Heart left ventricle (tissue), 16 donors: ENCODE data around the gene ADA. TPM values are rescaled to one million over a fixed set of nuclear protein-coding genes. Genes with fewer than 3 reads are reported as not detected.
"Not testable (repeated sequence)": the region's sequence is repeated elsewhere in the genome, so short reads cannot be mapped to it uniquely, and the experiment has no call there.

ENCODE experiments used
- ATAC-seq, 4 donors: fragments of 200-7000 bp; cut with Tn5 transposase; one replicate each; pipeline ENCODE4 v1.9.1; 2020 to 2022; ENCODE audit warnings: moderate library complexity in 4 of 4, mild to moderate bottlenecking in 3 of 4, moderate number of reproducible peaks in 1 of 4
- DNase-seq, 5 donors: peaks; one replicate each; pipeline ENCODE4 v3.0.0-alpha.2; 2020
- H3K27ac ChIP-seq, 12 donors: fragments of 200-600 bp; sonication (generic) in 4 of 12; one replicate each; pipeline versions ENCODE4 v1.5.0 to v1.8.0; 2016 to 2022; ENCODE audit warnings: mild to moderate bottlenecking in 2 of 12
- H3K27me3 ChIP-seq, 9 donors: fragments of 200-600 bp; sonication (generic) in 2 of 9; one replicate each; pipeline versions ENCODE4 v1.5.1 to v1.8.0; 2016 to 2022; ENCODE audit warnings: mild to moderate bottlenecking in 3 of 9
- H3K36me3 ChIP-seq, 9 donors: fragments of 200-600 bp; sonication (generic) in 2 of 9; one replicate each; pipeline versions ENCODE4 v1.5.0 to v1.8.0; 2018 to 2022; ENCODE audit warnings: mild to moderate bottlenecking in 2 of 9
- H3K4me1 ChIP-seq, 12 donors: fragments of 200-600 bp; sonication (generic) in 4 of 12; one replicate each; pipeline versions ENCODE4 v1.5.0 to v1.8.0; 2016 to 2022; ENCODE audit warnings: mild to moderate bottlenecking in 3 of 12
- H3K4me3 ChIP-seq, 12 donors: fragments of 200-600 bp; sonication (generic) in 4 of 12; one replicate each; pipeline versions ENCODE4 v1.5.0 to v1.8.0; 2017 to 2022; ENCODE audit warnings: mild to moderate bottlenecking in 9 of 12, moderate library complexity in 4 of 12
- H3K9me3 ChIP-seq, 12 donors: fragments of 200-600 bp; sonication (generic) in 4 of 12; one replicate each; pipeline versions ENCODE4 v1.5.0 to v1.8.0; 2016 to 2022; ENCODE audit warnings: mild to moderate bottlenecking in 1 of 12
- POLR2A ChIP-seq, 2 donors: fragments of 450-650 bp; IDR thresholded peaks; one replicate each; pipeline ENCODE4 v1.6.1; 2017; ENCODE audit warnings: antibody characterized with exemption in 2 of 2, mild to moderate bottlenecking in 2 of 2, moderate library complexity in 2 of 2
- WGBS, 4 donors: extraction: QIAGEN DNeasy Blood & Tissue Kit in 2 of 4; methylation state at CpG; one replicate each; pipeline versions ENCODE4 v1.1.5 to v1.1.7; 2013 to 2018; 5-methylcytosine and 5-hydroxymethylcytosine counted together
- intact Hi-C, 10 donors: fragments of 100-400 bp; cut with DNase I; formaldehyde crosslinking; loops; one replicate each; pipeline versions ENCODE4 v1.11.1 to v1.14.2; 2022
- polyA plus RNA-seq, 2 donors: library from polyadenylated mRNA; stranded (reverse); fragments of 200-250 nt; gene quantifications; one replicate each; pipeline ENCODE4 v1.2.3, GENCODE V29; 2013
- total RNA-seq, 9 donors: library from RNA; depleted of rRNA in 2 of 9; stranded (reverse); fragments of >200 nt in 2 of 9; fragmentation: NEBNext Ultra II Directional in 3 of 9; extraction: Animal tissue kit (Norgen Biotek cat#: 25700) in 3 of 9; gene quantifications; one replicate each; pipeline versions ENCODE4 v1.1.0 to v1.2.4, GENCODE V29; 2016 to 2023
- TF ChIP-seq, protein P1 (sequence below), 12 donors: fragments of 200-600 bp; sonication (generic) in 4 of 12; IDR thresholded peaks; one replicate each; pipeline versions ENCODE4 v1.5.0 to v1.8.0; 2018 to 2022; ENCODE audit warnings: antibody characterized with exemption in 12 of 12, mild to moderate bottlenecking in 5 of 12
- donor health status: ischemic (EF 13 %, LVEDD 7.1; RV severe dilation, severe dysfunction).
- donor health status: healthy with polysubstance abuse.
- donor health status: DM: no; HTN: yes; CAD: no.
- donor health status: DM: no; HTN: no; CAD: no.
- donor health status: ischemic (EF 25% LVEDD 6.9; RV normal size, moderate dysfunction).
- donor health status: ischemic (EF 25% LVEDD 5.7; RV mildly dilated, moderate dysfunction).
- donor health status: healthy.
- donor health status: DM: yes; HTN: yes; CAD: no.
- donor health status: ischemic (EF 35%, LVEDD 5.7; RV mildly dilated, moderate dysfunction).
- donor health status: nonischemic (EF 11% LVEDD 7.7; RV severe dilation, severe dysfunction).
- donor health status: DM: yes; HTN: yes; CAD: no.
- donor health status: PGD.
- donor health status: ischemic (EF 29% LVEDD 5.4; RV normal size, mild dysfunction).
- donor health status: nonischemic (EF 23%, LVEDD 6.1; RV moderate dilation, normal function).

ADA gene
- total and polyA plus RNA-seq, 11 donors: 2.5 to 11.5 (median 6.4) TPM

DNA sequence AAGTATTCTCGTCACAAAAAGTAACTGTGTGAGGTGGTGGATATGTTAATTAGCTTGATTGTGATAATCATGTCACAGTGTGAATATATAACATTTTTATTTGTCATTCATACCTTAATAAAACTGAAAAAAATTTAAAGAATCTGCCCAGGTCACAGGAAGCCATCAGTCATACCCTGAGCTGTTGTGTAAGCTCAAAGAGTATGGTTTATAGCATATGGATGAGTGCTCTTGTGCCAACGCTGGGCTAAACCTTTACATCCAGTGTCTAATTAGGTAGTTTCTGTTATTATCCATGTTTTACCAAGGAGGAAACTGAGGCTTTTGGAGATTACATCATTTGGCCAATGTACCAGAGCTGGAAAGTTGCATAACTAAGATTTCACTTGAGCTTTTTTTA, 57.7 kb downstream of the ADA start:
- DNase-seq (no peak), ATAC-seq (no peak)
- intact Hi-C loops: no loop called here
- Histone ChIP-seq H3K36me3 (peaks cover 0 to 54% (median 32%) of the 10 kb centered on the region in 9 donors), H3K27me3 (no peaks in the 10 kb centered on the region), H3K4me3 (no peak overlapping the region), H3K27ac (peak overlapping the region in 10 of 12 donors; percentile 5 to 96 (median 80)), H3K9me3 (no peaks in the 10 kb centered on the region), H3K4me1 (peaks cover 28 to 94% (median 64%) of the 10 kb centered on the region in 12 donors)
- 80 to 85% (median 81%) methylated on average over 2 of the region's 2 CpGs for WGBS, 4 donors
- TF ChIP-seq, protein P1, sequence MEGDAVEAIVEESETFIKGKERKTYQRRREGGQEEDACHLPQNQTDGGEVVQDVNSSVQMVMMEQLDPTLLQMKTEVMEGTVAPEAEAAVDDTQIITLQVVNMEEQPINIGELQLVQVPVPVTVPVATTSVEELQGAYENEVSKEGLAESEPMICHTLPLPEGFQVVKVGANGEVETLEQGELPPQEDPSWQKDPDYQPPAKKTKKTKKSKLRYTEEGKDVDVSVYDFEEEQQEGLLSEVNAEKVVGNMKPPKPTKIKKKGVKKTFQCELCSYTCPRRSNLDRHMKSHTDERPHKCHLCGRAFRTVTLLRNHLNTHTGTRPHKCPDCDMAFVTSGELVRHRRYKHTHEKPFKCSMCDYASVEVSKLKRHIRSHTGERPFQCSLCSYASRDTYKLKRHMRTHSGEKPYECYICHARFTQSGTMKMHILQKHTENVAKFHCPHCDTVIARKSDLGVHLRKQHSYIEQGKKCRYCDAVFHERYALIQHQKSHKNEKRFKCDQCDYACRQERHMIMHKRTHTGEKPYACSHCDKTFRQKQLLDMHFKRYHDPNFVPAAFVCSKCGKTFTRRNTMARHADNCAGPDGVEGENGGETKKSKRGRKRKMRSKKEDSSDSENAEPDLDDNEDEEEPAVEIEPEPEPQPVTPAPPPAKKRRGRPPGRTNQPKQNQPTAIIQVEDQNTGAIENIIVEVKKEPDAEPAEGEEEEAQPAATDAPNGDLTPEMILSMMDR (IDR thresholded peaks at IDR 0.05): no peak
- no peak for TF ChIP-seq POLR2A (IDR thresholded peaks at IDR 0.05)

DNA sequence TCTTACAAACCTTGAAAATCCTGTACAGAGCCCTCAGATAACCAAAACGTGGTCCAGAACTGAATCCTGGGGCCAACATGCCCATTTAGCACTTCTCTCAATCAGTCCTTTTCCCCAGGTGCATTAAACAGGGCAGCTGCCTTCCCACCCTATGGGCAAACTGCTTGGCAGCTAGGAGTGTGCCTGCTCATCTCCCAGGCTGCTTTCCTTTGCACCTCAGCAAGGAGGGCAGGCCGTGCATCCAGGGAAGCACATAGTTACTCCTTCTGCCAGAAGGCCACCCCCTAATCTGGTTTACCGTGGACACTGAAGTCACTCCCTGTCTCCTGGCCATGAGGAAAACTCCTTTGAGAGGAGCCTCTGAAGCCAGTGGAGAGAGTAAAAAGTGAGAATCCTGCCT, 59.1 kb downstream of the ADA start:
- H3K27ac ChIP-seq: peak overlapping the region in 5 of 12 donors; percentile 2 to 92 (median 18)
- WGBS, 4 donors: 59 to 73% (median 67%) methylated on average over 3 of the region's 3 CpGs
- H3K4me3 ChIP-seq: no peak overlapping the region
- peaks cover 0 to 54% (median 32%) of the 10 kb centered on the region in 9 donors for H3K36me3 ChIP-seq
- peaks cover 16 to 94% (median 62%) of the 10 kb centered on the region in 12 donors for H3K4me1 ChIP-seq
- intact Hi-C loops: no loop called here
- TF ChIP-seq, protein P1 (IDR thresholded peaks at IDR 0.05): no peak
- TF ChIP-seq POLR2A (IDR thresholded peaks at IDR 0.05): no peak
- DNase-seq (no peak), ATAC-seq (no peak)
- H3K9me3 ChIP-seq: no peaks in the 10 kb centered on the region
- H3K27me3 ChIP-seq: no peaks in the 10 kb centered on the region

DNA sequence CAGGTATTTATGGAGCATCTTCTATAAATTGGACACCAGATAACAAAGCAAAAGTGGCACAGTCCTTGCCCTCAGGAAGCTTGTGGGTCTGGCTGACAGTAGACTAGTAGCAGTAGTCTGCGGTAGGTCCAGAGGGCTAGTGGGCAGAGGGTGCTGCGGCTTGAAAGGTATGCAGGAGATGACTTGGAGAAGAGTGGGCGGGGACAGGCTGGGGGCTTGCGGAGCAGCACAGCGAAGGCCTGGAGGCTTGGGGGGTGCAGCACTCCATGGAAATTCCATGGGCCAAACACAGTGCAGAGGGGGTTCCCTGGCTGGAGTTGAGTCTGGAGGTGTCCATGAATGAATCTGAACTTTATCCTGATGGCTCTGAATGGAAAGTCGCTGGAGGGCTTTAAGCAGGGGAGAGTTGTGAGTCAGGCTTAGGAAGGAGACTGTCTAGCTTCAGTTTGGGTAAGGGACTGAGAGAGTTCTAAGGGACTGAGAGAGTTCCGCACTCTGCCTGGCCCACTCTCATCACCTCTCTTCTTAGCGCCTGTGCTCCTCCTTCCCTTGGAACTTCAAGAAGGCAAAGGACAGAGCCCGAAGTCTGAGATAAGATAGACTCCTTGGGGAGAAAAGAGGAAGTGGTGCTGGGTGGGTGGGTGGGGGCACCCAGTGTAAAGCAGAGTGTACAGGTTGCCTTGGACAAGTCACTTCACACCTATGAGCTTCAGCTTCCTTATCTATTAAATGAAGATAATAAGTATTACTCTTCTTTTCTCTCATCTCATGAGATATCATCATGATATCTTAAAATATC, 60.3 kb downstream of the ADA start:
- intact Hi-C loops: no loop called here

DNA sequence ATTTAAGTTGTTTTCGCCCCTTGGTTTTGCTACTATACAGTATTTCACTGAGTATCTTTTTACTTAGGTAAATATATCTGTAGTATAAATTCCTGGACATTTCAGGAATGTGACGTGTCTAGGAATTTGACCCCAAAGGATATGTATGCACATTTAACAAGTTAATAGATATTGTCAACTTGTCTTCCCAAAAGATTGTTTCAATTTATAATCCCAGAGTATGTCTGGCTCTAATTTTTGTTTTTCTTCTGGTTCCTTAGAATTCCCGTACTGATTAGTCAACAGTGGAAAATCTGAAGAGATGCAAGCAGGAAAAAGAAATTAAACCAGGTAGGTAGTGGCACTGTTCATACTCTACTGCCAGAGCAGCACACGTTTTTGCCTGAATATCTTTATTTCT, 62.0 kb downstream of the ADA start:
- Histone ChIP-seq H3K4me1 (peaks cover 15 to 94% (median 62%) of the 10 kb centered on the region in 12 donors), H3K9me3 (no peaks in the 10 kb centered on the region), H3K27ac (peak overlapping the region in 2 of 12 donors; percentile 4 to 32), H3K36me3 (peaks cover 0 to 41% (median 32%) of the 10 kb centered on the region in 9 donors), H3K4me3 (no peak overlapping the region), H3K27me3 (no peaks in the 10 kb centered on the region)
- 81 to 86% (median 83%) methylated on average over 4 of the region's 4 CpGs for WGBS, 4 donors
- intact Hi-C loops: no loop called here
- DNase-seq (no peak), ATAC-seq (no peak)
- TF ChIP-seq POLR2A (IDR thresholded peaks at IDR 0.05): no peak
- TF ChIP-seq, protein P1 (IDR thresholded peaks at IDR 0.05): no peak

More for the DNA sequence above, 60.3 kb downstream of the ADA start:
- no peaks in the 10 kb centered on the region for H3K9me3 ChIP-seq
- no peak for TF ChIP-seq POLR2A (IDR thresholded peaks at IDR 0.05)
- TF ChIP-seq, protein P1 (IDR thresholded peaks at IDR 0.05): no peak
- DNase-seq (no peak), ATAC-seq (no peak)
- WGBS, 4 donors: 81 to 89% (median 85%) methylated on average over 9 of the region's 9 CpGs
- peak overlapping the region in 6 of 12 donors; percentile 6 to 92 (median 23) for H3K27ac ChIP-seq
- peaks cover 15 to 94% (median 63%) of the 10 kb centered on the region in 12 donors for H3K4me1 ChIP-seq
- H3K4me3 ChIP-seq: no peak overlapping the region
- peaks cover 0 to 54% (median 32%) of the 10 kb centered on the region in 9 donors for H3K36me3 ChIP-seq
- H3K27me3 ChIP-seq: no peaks in the 10 kb centered on the region

DNA sequence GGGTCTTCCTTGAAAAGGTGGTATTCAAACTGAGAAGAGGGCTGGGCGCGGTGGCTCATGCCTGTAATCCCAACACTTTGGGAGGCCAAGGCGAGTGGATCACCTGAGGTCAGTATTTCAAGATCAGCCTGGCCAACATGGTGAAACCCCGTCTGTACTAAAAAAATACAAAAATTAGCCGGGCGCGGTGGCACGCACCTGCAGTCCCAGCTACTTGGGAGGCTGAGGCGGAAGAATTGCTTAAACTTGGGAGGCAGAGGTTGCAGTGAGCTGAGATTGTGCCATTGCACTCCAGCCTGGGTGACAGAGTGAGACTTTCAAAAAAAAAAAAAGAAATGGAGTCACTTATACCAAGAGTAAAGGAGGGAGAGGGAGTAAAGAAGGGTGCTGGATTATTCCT, 63.2 kb downstream of the ADA start:
- H3K27me3 ChIP-seq, intact Hi-C loops, DNase-seq, H3K9me3 ChIP-seq, ATAC-seq: not testable (repeated sequence)
- Histone ChIP-seq H3K27ac (peak overlapping the region in 3 of 12 donors; percentile 44 to 95 (median 91)), H3K36me3 (peaks cover 0 to 39% (median 32%) of the 10 kb centered on the region in 9 donors), H3K4me1 (peaks cover 5 to 91% (median 53%) of the 10 kb centered on the region in 12 donors), H3K4me3 (peak overlapping the region in 1 of 12 donors; percentile 65)
- 94 to 97% (median 95%) methylated on average over 9 of the region's 9 CpGs for WGBS, 4 donors
